ENCODE results near the gene DZIP1L. TPM values are rescaled to one million over a fixed set of nuclear protein-coding genes. Genes with fewer than 3 reads are reported as not detected.
A peak's percentile ranks its signal among the peaks of the same experiment; 100 is the strongest.

DZIP1L gene
- total RNA-seq, 1 experiment from 2014 or later: 3.8 TPM

DNA sequence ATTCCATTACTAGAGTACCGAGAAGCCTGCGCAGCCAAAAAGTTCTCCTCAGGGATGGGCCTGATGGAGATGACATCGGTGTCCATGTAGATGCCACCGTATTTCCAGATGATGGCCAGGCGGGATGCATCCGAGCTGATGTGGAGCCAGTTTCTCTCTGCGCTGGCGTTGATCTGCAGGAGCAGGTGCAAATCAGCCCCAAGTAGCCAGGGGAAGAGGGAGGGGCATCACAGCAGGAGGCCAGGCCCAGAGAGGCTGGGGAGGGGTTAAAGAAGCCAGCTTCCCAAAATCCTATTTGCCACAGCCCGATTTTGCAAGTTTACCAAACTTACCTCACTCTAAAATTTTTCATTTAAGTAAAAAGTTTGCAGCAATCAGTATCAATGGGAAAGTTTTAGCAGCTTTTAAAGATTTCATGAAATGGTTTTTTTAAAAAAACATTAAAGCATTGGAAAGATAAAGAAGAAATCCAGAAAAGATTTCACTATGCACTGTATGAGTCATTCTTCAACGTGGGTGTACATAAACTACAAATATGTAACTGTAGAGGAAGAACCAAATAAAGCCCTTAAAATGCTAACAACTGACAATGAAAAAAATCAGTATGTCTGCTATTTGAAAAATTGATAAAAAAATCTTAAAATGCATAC, 9.4 kb upstream of the DZIP1L start:
- TF ChIP-seq, protein P1, sequence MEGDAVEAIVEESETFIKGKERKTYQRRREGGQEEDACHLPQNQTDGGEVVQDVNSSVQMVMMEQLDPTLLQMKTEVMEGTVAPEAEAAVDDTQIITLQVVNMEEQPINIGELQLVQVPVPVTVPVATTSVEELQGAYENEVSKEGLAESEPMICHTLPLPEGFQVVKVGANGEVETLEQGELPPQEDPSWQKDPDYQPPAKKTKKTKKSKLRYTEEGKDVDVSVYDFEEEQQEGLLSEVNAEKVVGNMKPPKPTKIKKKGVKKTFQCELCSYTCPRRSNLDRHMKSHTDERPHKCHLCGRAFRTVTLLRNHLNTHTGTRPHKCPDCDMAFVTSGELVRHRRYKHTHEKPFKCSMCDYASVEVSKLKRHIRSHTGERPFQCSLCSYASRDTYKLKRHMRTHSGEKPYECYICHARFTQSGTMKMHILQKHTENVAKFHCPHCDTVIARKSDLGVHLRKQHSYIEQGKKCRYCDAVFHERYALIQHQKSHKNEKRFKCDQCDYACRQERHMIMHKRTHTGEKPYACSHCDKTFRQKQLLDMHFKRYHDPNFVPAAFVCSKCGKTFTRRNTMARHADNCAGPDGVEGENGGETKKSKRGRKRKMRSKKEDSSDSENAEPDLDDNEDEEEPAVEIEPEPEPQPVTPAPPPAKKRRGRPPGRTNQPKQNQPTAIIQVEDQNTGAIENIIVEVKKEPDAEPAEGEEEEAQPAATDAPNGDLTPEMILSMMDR (conservative IDR thresholded peaks at IDR 0.05; ENCODE audit: low read depth, low read length): no peak
- TF ChIP-seq EZH2phosphoT487 (IDR thresholded peaks at IDR 0.05; ENCODE audit: borderline replicate concordance, low read length): no peak
- TF ChIP-seq EZH2 (IDR thresholded peaks at IDR 0.05; ENCODE audit: low read length, unreplicated experiment): no peak
- no peak overlapping the region for H3K4me3 ChIP-seq (ENCODE audit: low read length)
- no peak overlapping the region for H2AFZ ChIP-seq (ENCODE audit: low read length)
- H3F3A ChIP-seq (ENCODE audit: low read length, unreplicated experiment): no peaks in the 10 kb centered on the region
- no peaks in the 10 kb centered on the region for H3K9me2 ChIP-seq (replicated peaks; ENCODE audit: low read length)
- intact Hi-C loops (cut with micrococcal nuclease): no loop called here
- no peak overlapping the region for H3K27ac ChIP-seq (ENCODE audit: low read length)
- H3K27me3 ChIP-seq (ENCODE audit: low read length): no peaks in the 10 kb centered on the region
- ChIA-PET CTCF (no interaction called here), POLR2A (ENCODE audit: unreplicated experiment) (interaction anchor here (1.0 kb wide), 1 partner anchor 50 kb away, joined by 10 read pairs; the partner anchor contains the start of gene DBR1)
- DNase-seq (no peak), ATAC-seq (peak; percentile 67)
- no peaks in the 10 kb centered on the region for H4K20me1 ChIP-seq (ENCODE audit: low read length)
- H3K9ac ChIP-seq (ENCODE audit: low read length): no peak overlapping the region
- no peaks in the 10 kb centered on the region for H3K9me3 ChIP-seq (ENCODE audit: low read length)
- H3K4me2 ChIP-seq (ENCODE audit: low read length): no peak overlapping the region
- no peaks in the 10 kb centered on the region for H3K36me3 ChIP-seq (ENCODE audit: low read depth, low read length)
- H3K4me1 ChIP-seq (ENCODE audit: insufficient read depth, low read length): no peaks in the 10 kb centered on the region
- no peaks in the 10 kb centered on the region for H3K79me2 ChIP-seq (ENCODE audit: low read length)
- no TSS peak for BruUV-seq (replicated peaks)

DNA sequence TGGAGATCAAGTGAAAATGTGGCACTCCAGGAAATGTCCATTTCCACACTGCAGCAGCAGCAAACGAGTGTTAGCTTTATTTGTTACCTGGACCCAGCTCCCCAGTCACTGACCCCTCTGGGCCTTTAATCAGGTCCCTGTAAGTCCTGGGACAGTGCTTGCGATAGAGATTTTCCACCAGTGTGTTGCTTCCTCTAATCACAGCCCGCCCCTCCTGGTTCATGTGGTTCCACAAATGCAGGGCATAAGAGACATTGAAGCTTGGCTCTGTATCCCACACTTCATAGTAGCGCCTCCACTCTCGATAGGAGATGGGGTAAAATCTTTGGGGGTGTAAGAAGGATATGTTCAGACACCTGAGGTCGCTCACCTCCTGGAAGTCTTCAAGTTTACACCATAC, 8.8 kb upstream of the DZIP1L start:
- Histone ChIP-seq H3K9ac (ENCODE audit: low read length) (no peak overlapping the region), H3K4me1 (ENCODE audit: insufficient read depth, low read length) (no peaks in the 10 kb centered on the region), H3K79me2 (ENCODE audit: low read length) (no peaks in the 10 kb centered on the region), H3F3A (ENCODE audit: low read length, unreplicated experiment) (no peaks in the 10 kb centered on the region), H3K4me2 (ENCODE audit: low read length) (no peak overlapping the region), H3K27ac (ENCODE audit: low read length) (no peak overlapping the region), H3K27me3 (ENCODE audit: low read length) (no peaks in the 10 kb centered on the region), H3K36me3 (ENCODE audit: low read depth, low read length) (no peaks in the 10 kb centered on the region), H3K9me2 (replicated peaks; ENCODE audit: low read length) (no peaks in the 10 kb centered on the region), H3K9me3 (ENCODE audit: low read length) (no peaks in the 10 kb centered on the region), H4K20me1 (ENCODE audit: low read length) (no peaks in the 10 kb centered on the region), H3K4me3 (ENCODE audit: low read length) (no peak overlapping the region), H2AFZ (ENCODE audit: low read length) (no peak overlapping the region)
- DNase-seq (no peak), ATAC-seq (no peak)
- ChIA-PET POLR2A (ENCODE audit: unreplicated experiment) (interaction anchor here (1.0 kb wide), 1 partner anchor 51 kb away, joined by 10 read pairs; the partner anchor contains the start of gene DBR1), CTCF (no interaction called here)
- intact Hi-C loops (cut with micrococcal nuclease): no loop called here
- no TSS peak for BruUV-seq (replicated peaks)
- TF ChIP-seq, protein P1 (conservative IDR thresholded peaks at IDR 0.05; ENCODE audit: low read depth, low read length): no peak
- TF ChIP-seq EZH2 (IDR thresholded peaks at IDR 0.05; ENCODE audit: low read length, unreplicated experiment) (no peak), EZH2phosphoT487 (IDR thresholded peaks at IDR 0.05; ENCODE audit: borderline replicate concordance, low read length) (no peak)

DNA sequence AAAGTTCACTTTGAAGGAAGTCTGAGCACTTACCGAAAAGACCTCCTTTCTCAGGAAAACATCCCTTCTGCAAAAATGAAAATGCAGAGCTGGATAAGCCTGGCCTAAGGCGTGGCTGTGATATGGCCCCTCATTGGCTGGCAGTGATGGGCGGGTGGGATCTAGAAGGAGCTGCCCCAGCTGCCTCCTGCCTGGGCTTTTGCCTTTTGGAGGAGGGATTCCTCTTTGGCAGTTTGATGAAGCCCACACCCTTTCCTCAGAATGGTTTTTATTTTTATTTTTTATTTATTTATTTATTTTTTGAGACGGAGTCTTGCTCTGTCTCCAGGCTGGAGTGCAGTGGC, 4.0 kb upstream of the DZIP1L start:
- Histone ChIP-seq H3K79me2 (ENCODE audit: low read length) (0 out of 2 replicates have a peak, but pooled peaks cover under 1% of the 10 kb centered on the region), H3K9me3 (ENCODE audit: low read length) (no peaks in the 10 kb centered on the region), H3F3A (ENCODE audit: low read length, unreplicated experiment) (no peaks in the 10 kb centered on the region), H3K4me1 (ENCODE audit: insufficient read depth, low read length) (peaks cover 3% of the 10 kb centered on the region), H2AFZ (ENCODE audit: low read length) (no peak overlapping the region), H3K4me3 (ENCODE audit: low read length) (no peak overlapping the region), H3K27me3 (ENCODE audit: low read length) (no peaks in the 10 kb centered on the region), H3K36me3 (ENCODE audit: low read depth, low read length) (no peaks in the 10 kb centered on the region), H3K9ac (ENCODE audit: low read length) (no peak overlapping the region), H4K20me1 (ENCODE audit: low read length) (no peaks in the 10 kb centered on the region), H3K4me2 (ENCODE audit: low read length) (no peak overlapping the region), H3K9me2 (replicated peaks; ENCODE audit: low read length) (no peaks in the 10 kb centered on the region), H3K27ac (ENCODE audit: low read length) (no peak overlapping the region)
- no peak for TF ChIP-seq EZH2 (IDR thresholded peaks at IDR 0.05; ENCODE audit: low read length, unreplicated experiment)
- TF ChIP-seq, protein P1 (conservative IDR thresholded peaks at IDR 0.05; ENCODE audit: low read depth, low read length): no peak
- TF ChIP-seq EZH2phosphoT487 (IDR thresholded peaks at IDR 0.05; ENCODE audit: borderline replicate concordance, low read length): no peak
- no peak for ATAC-seq
- POLR2A ChIA-PET (ENCODE audit: unreplicated experiment): no interaction called here
- BruUV-seq (replicated peaks): no TSS peak
- CTCF ChIA-PET: interaction anchor here (0.6 kb wide), 2 partner anchors 29 to 37 kb away, joined by 3 read pairs; no protein-coding TSS in a partner anchor
- intact Hi-C loops (cut with micrococcal nuclease): loop anchor here (1.0 kb wide), 1 partner anchor 51 kb away; no protein-coding TSS in a partner anchor
- no peak for DNase-seq

Measured in PC-3 (cell line).